Stimulated activated CD4-positive, alpha-beta T cell treated with anti-CD3 and anti-CD28 coated beads, Interleukin-12 subunit alpha, Interleukin-12 subunit beta, amount 100 ng/mL, for 4 hours (primary cell): ENCODE measurements around the gene NPSR1.
"Not testable (repeated sequence)": the region's sequence is repeated elsewhere in the genome, so short reads cannot be mapped to it uniquely, and the experiment has no call there.

Source experiments
- DNase-seq: peaks from one replicate; pipeline ENCODE4 v3.0.0-alpha.2; 2020

The NPSR1 gene

GRCh38 chr7:34759477-34760125 is 101.6 kb downstream of the NPSR1 start:
- no peak for DNase-seq

GRCh38 chr7:34760271-34760670 is 102.3 kb downstream of the NPSR1 start:
- DNase-seq, result no peak

GRCh38 chr7:34761206-34761605 is 103.2 kb downstream of the NPSR1 start:
- DNase-seq, result no peak

GRCh38 chr7:34761627-34762026 is 103.6 kb downstream of the NPSR1 start:
- no peak for DNase-seq

GRCh38 chr7:34762764-34763163 is 104.7 kb downstream of the NPSR1 start:
- no peak for DNase-seq

GRCh38 chr7:34772296-34772938 is 114.4 kb downstream of the NPSR1 start:
- DNase-seq, result no peak

GRCh38 chr7:34776748-34777358 is 118.8 kb downstream of the NPSR1 start:
- no peak for DNase-seq

- DNase-seq, result no peak
These were observed 122.5 kb downstream of the NPSR1 start for GRCh38 chr7:34780546-34780945.

GRCh38 chr7:34787586-34787985 is 129.6 kb downstream of the NPSR1 start:
- no peak for DNase-seq

GRCh38 chr7:34806831-34807230 is 148.8 kb downstream of the NPSR1 start:
- no peak for DNase-seq

GRCh38 chr7:34807548-34808340 is 149.7 kb downstream of the NPSR1 start:
- no peak for DNase-seq

GRCh38 chr7:34814203-34814842 is 156.3 kb downstream of the NPSR1 start:
- DNase-seq, result not testable (repeated sequence)

- DNase-seq, result no peak
These were observed 164.0 kb downstream of the NPSR1 start for GRCh38 chr7:34821932-34822558.

GRCh38 chr7:34823650-34824258 is 165.7 kb downstream of the NPSR1 start:
- DNase-seq, result peak; percentile 55

- DNase-seq, result no peak
These were observed 167.2 kb downstream of the NPSR1 start for GRCh38 chr7:34825221-34825620.

GRCh38 chr7:34830390-34830789 is 172.4 kb downstream of the NPSR1 start:
- no peak for DNase-seq

GRCh38 chr7:34831436-34831835 is 173.4 kb downstream of the NPSR1 start:
- DNase-seq, result no peak

GRCh38 chr7:34832020-34832419 is 174.0 kb downstream of the NPSR1 start:
- DNase-seq, result no peak

GRCh38 chr7:34835901-34836600 is 178.0 kb downstream of the NPSR1 start:
- DNase-seq, result no peak

- DNase-seq, result no peak
These were observed 179.3 kb downstream of the NPSR1 start for GRCh38 chr7:34837316-34837715.

GRCh38 chr7:34837801-34838201 is 179.8 kb downstream of the NPSR1 start:
- DNase-seq, result no peak
